SK-N-SH (cell line): ENCODE measurements around the gene RBM33.

ENCODE experiments used
- ELF1 ChIP-seq: IDR thresholded peaks from 2 replicates; pipeline ENCODE4 v1.4.0; 2012
- EZH2phosphoT487 ChIP-seq: fragments of 200-600 bp; sonication (generic); IDR thresholded peaks from 2 replicates; pipeline ENCODE4 v1.6.1; 2017; ENCODE audit warnings: low read depth, mixed run types, mild to moderate bottlenecking, antibody characterized with exemption, moderate library complexity, borderline replicate concordance
- MEF2A ChIP-seq: IDR thresholded peaks from 2 replicates; pipeline ENCODE4 v1.4.0; 2012; ENCODE audit warnings: low read depth, borderline replicate concordance
- NRF1 ChIP-seq: IDR thresholded peaks from 2 replicates; pipeline ENCODE4 v1.6.1; 2012; ENCODE audit warnings: low read depth, mild to moderate bottlenecking, low read length
- PBX3 ChIP-seq: IDR thresholded peaks from 2 replicates; pipeline ENCODE4; 2012
- RFX5 ChIP-seq: IDR thresholded peaks from 2 replicates; pipeline ENCODE4 v1.6.1; 2012; ENCODE audit warnings: mild to moderate bottlenecking, improper control_type of control experiment, low read length
- SIN3A ChIP-seq: IDR thresholded peaks from 2 replicates; pipeline ENCODE4 v1.6.1; 2012; ENCODE audit warnings: low read depth, mild to moderate bottlenecking, low read length, moderate library complexity, borderline replicate concordance
- TAF1 ChIP-seq: IDR thresholded peaks from 2 replicates; pipeline ENCODE4 v1.6.1; 2012; ENCODE audit warnings: low read depth, mild to moderate bottlenecking, low read length, moderate library complexity, borderline replicate concordance
- TF ChIP-seq, protein P1 (sequence below): fragments of 200-600 bp; sonication (generic); IDR thresholded peaks from 2 replicates; pipeline ENCODE4 v1.6.1; 2017; ENCODE audit warnings: antibody characterized with exemption, mild to moderate bottlenecking, moderate library complexity
- TF ChIP-seq, protein P2 (sequence below): IDR thresholded peaks from 2 replicates; pipeline ENCODE4 v1.6.1; 2012; ENCODE audit warnings: mild to moderate bottlenecking, low read depth, low read length, moderate library complexity

GRCh38 chr7:155625557-155625956 lies 18.9 kb upstream of the RBM33 start:
- TF ChIP-seq, protein P1, sequence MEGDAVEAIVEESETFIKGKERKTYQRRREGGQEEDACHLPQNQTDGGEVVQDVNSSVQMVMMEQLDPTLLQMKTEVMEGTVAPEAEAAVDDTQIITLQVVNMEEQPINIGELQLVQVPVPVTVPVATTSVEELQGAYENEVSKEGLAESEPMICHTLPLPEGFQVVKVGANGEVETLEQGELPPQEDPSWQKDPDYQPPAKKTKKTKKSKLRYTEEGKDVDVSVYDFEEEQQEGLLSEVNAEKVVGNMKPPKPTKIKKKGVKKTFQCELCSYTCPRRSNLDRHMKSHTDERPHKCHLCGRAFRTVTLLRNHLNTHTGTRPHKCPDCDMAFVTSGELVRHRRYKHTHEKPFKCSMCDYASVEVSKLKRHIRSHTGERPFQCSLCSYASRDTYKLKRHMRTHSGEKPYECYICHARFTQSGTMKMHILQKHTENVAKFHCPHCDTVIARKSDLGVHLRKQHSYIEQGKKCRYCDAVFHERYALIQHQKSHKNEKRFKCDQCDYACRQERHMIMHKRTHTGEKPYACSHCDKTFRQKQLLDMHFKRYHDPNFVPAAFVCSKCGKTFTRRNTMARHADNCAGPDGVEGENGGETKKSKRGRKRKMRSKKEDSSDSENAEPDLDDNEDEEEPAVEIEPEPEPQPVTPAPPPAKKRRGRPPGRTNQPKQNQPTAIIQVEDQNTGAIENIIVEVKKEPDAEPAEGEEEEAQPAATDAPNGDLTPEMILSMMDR = no peak
- TF ChIP-seq, protein P2, sequence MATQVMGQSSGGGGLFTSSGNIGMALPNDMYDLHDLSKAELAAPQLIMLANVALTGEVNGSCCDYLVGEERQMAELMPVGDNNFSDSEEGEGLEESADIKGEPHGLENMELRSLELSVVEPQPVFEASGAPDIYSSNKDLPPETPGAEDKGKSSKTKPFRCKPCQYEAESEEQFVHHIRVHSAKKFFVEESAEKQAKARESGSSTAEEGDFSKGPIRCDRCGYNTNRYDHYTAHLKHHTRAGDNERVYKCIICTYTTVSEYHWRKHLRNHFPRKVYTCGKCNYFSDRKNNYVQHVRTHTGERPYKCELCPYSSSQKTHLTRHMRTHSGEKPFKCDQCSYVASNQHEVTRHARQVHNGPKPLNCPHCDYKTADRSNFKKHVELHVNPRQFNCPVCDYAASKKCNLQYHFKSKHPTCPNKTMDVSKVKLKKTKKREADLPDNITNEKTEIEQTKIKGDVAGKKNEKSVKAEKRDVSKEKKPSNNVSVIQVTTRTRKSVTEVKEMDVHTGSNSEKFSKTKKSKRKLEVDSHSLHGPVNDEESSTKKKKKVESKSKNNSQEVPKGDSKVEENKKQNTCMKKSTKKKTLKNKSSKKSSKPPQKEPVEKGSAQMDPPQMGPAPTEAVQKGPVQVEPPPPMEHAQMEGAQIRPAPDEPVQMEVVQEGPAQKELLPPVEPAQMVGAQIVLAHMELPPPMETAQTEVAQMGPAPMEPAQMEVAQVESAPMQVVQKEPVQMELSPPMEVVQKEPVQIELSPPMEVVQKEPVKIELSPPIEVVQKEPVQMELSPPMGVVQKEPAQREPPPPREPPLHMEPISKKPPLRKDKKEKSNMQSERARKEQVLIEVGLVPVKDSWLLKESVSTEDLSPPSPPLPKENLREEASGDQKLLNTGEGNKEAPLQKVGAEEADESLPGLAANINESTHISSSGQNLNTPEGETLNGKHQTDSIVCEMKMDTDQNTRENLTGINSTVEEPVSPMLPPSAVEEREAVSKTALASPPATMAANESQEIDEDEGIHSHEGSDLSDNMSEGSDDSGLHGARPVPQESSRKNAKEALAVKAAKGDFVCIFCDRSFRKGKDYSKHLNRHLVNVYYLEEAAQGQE = no peak
- TF ChIP-seq RFX5 = no peak
- no peak for TF ChIP-seq EZH2phosphoT487
- TF ChIP-seq PBX3 = no peak
- TF ChIP-seq SIN3A = no peak
- no peak for TF ChIP-seq ELF1
- TF ChIP-seq NRF1 = no peak
- TF ChIP-seq TAF1 = no peak
- no peak for TF ChIP-seq MEF2A
